RWPE2 (cell line): ENCODE data around the gene UGP2.
A peak's percentile ranks its signal among the peaks of the same experiment; 100 is the strongest.

Source experiments
- ATAC-seq: fragments of 200-7000 bp; cut with Tn5 transposase; 3 replicates; pipeline ENCODE4 v1.9.1; 2021; ENCODE audit warnings: low read depth
- DNase-seq: peaks from one replicate; pipeline ENCODE4 v3.0.0-alpha.2; 2020; ENCODE audit warnings: low spot score
- H3K27ac ChIP-seq: fragments of 450-650 bp; 2 replicates; pipeline ENCODE4 v1.5.1; 2017; ENCODE audit warnings: mild to moderate bottlenecking; ENCODE audit not compliant: poor library complexity, severe bottlenecking
- H3K27me3 ChIP-seq: fragments of 250-450 bp; sonication (Bioruptor Pico); 2 replicates; pipeline ENCODE4 v1.5.1; 2021; ENCODE audit warnings: mild to moderate bottlenecking, moderate library complexity; ENCODE audit not compliant: insufficient read depth, poor library complexity, severe bottlenecking
- H3K36me3 ChIP-seq: fragments of 250-450 bp; sonication (Bioruptor Pico); 2 replicates; pipeline ENCODE4 v1.5.1; 2020; ENCODE audit warnings: low read depth, mild to moderate bottlenecking, moderate library complexity
- H3K4me1 ChIP-seq: fragments of 250-450 bp; sonication (Bioruptor Pico); 2 replicates; pipeline ENCODE4 v1.5.1; 2021; ENCODE audit warnings: mild to moderate bottlenecking, moderate library complexity; ENCODE audit not compliant: insufficient read depth, poor library complexity, severe bottlenecking
- H3K4me3 ChIP-seq: fragments of 250-450 bp; sonication (Bioruptor Pico); 2 replicates; pipeline ENCODE4 v1.5.1; 2021; ENCODE audit warnings: mild to moderate bottlenecking, moderate library complexity; ENCODE audit not compliant: severe bottlenecking
- H3K9me3 ChIP-seq: fragments of 250-450 bp; sonication (Bioruptor Pico); 2 replicates; pipeline ENCODE4 v1.5.1; 2021; ENCODE audit warnings: mild to moderate bottlenecking, moderate library complexity; ENCODE audit not compliant: severe bottlenecking
- TF ChIP-seq, protein P1 (sequence below): fragments of 450-650 bp; IDR thresholded peaks from one replicate; pipeline ENCODE4 v1.5.1; 2017; ENCODE audit warnings: mild to moderate bottlenecking, moderate library complexity; ENCODE audit not compliant: poor library complexity, severe bottlenecking

Gene UGP2

DNA sequence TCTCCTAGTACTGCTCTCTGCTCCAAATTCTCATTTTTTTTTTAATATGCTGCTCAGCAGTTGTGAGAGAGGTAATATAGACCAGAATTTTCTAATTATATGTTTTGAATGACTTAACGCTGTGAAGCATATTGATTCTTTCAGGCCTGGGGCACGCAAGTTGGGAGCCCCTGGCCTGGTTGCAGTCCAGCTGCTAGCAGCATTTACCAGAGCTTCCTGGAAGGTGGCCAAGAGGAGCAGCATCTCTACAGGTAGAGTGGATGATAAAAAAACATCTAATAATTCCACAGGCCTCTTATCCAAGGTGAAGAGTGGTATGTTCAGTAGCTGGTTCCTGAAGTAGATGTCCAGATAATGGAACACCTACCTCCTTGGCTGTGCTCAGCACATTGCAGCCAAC lies 7.3 kb upstream of the UGP2 start:
- H3K9me3 ChIP-seq, result no peaks in the 10 kb centered on the region
- DNase-seq, result no peak
- no peak overlapping the region for H3K27ac ChIP-seq
- H3K4me3 ChIP-seq, result no peak overlapping the region
- ATAC-seq, result no peak
- no peaks in the 10 kb centered on the region for H3K36me3 ChIP-seq
- TF ChIP-seq, protein P1, sequence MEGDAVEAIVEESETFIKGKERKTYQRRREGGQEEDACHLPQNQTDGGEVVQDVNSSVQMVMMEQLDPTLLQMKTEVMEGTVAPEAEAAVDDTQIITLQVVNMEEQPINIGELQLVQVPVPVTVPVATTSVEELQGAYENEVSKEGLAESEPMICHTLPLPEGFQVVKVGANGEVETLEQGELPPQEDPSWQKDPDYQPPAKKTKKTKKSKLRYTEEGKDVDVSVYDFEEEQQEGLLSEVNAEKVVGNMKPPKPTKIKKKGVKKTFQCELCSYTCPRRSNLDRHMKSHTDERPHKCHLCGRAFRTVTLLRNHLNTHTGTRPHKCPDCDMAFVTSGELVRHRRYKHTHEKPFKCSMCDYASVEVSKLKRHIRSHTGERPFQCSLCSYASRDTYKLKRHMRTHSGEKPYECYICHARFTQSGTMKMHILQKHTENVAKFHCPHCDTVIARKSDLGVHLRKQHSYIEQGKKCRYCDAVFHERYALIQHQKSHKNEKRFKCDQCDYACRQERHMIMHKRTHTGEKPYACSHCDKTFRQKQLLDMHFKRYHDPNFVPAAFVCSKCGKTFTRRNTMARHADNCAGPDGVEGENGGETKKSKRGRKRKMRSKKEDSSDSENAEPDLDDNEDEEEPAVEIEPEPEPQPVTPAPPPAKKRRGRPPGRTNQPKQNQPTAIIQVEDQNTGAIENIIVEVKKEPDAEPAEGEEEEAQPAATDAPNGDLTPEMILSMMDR, result no peak
- no peaks in the 10 kb centered on the region for H3K4me1 ChIP-seq
- no peaks in the 10 kb centered on the region for H3K27me3 ChIP-seq

DNA sequence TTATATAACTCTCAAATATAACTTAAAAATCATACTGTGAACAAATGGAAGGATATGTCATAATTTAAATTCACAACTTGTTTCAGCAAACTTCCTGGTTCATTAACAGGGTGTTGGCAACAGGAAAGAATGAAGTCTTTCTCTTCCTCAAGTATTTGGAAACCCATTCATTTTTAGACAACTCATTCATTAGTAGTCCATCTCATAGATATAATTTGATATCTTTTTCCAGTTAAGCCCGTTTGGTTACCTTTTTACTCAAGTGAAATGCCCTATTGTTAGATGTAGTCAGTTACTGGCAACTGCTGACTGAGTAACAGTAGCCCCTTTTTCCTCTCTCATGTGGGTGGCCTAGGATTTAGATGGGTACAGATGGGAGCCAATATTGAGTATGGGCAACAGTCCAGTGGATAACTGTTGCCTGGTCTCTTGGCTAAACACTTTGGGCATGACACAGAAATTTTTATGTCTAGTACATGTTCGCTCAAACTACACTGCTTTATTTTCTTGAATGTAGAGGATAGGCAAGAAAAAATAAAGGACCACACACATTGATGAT lies 4.6 kb upstream of the UGP2 start:
- H3K27me3 ChIP-seq, result no peaks in the 10 kb centered on the region
- H3K36me3 ChIP-seq, result no peaks in the 10 kb centered on the region
- no peak for DNase-seq
- H3K27ac ChIP-seq, result no peak overlapping the region
- H3K4me1 ChIP-seq, result peaks cover 3% of the 10 kb centered on the region
- no peaks in the 10 kb centered on the region for H3K9me3 ChIP-seq
- H3K4me3 ChIP-seq, result no peak overlapping the region
- ATAC-seq, result no peak
- TF ChIP-seq, protein P1, result no peak

- DNase-seq (no peak), ATAC-seq (peak; percentile 6)
- TF ChIP-seq, protein P1, result no peak
- Histone ChIP-seq H3K4me1 (peaks cover 3% of the 10 kb centered on the region), H3K27ac (peak overlapping the region; percentile 92), H3K4me3 (peak overlapping the region; percentile 75), H3K27me3 (no peaks in the 10 kb centered on the region), H3K9me3 (no peaks in the 10 kb centered on the region), H3K36me3 (peaks cover 5% of the 10 kb centered on the region)
Observed at GRCh38 chr2:63840081-63840784, 1.5 kb upstream of the UGP2 start.

- no peaks in the 10 kb centered on the region for H3K27me3 ChIP-seq
- DNase-seq (peak; percentile 99), ATAC-seq (peak; percentile 89)
- H3K36me3 ChIP-seq, result peaks cover 6% of the 10 kb centered on the region
- H3K4me3 ChIP-seq, result peak overlapping the region; percentile 75
- H3K4me1 ChIP-seq, result peaks cover 3% of the 10 kb centered on the region
- TF ChIP-seq, protein P1, result no peak
- H3K9me3 ChIP-seq, result no peaks in the 10 kb centered on the region
- H3K27ac ChIP-seq, result peak overlapping the region; percentile 92
Observed at GRCh38 chr2:63840785-63841253, 877 bp upstream of the UGP2 start.
